ENCODE results near the gene KDM5A. TPM values are rescaled to one million over a fixed set of nuclear protein-coding genes. Genes with fewer than 3 reads are reported as not detected.
"Not testable (repeated sequence)": the region's sequence is repeated elsewhere in the genome, so short reads cannot be mapped to it uniquely, and the experiment has no call there.

The KDM5A gene
- total RNA-seq, 1 donor from 2014 or later, result 28.2 TPM

DNA sequence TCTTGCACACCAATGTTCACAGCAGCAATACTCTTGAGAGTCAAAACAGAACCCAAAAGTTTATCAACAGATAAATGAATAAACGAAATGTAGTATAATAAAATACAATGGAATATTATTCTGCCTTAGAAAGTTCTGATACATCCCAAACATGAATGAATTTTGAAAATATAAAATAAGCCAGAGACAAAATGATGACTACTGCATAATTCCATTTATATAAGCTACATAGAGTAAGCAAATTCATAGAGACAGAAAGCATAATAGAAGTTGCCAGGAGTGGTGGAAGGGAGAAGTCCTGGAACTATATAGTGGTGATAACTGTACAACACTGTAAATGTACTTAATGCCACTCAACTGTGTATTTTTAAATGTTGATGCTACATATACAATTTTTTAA lies 21.1 kb downstream of the KDM5A start:
- no peak for DNase-seq
- Histone ChIP-seq H3K36me3 (peaks cover 73% of the 10 kb centered on the region), H3K27me3 (ENCODE audit: low read depth) (no peaks in the 10 kb centered on the region), H3K27ac (replicated peaks) (no peak overlapping the region), H3K4me1 (no peaks in the 10 kb centered on the region), H3K9me3 (replicated peaks) (peaks cover 16% of the 10 kb centered on the region), H3K4me3 (no peak overlapping the region)
- intact Hi-C loops (cut with micrococcal nuclease), result no loop called here
- no peak for TF ChIP-seq CTCF (IDR thresholded peaks at IDR 0.05; ENCODE audit: borderline replicate concordance)

GRCh38 chr12:366820-367219 lies 22.3 kb downstream of the KDM5A start:
- Histone ChIP-seq H3K4me1 (no peaks in the 10 kb centered on the region), H3K27ac (replicated peaks) (no peak overlapping the region), H3K27me3 (ENCODE audit: low read depth) (no peaks in the 10 kb centered on the region), H3K9me3 (replicated peaks) (peaks cover 16% of the 10 kb centered on the region), H3K4me3 (no peak overlapping the region), H3K36me3 (peaks cover 84% of the 10 kb centered on the region)
- TF ChIP-seq CTCF (IDR thresholded peaks at IDR 0.05; ENCODE audit: borderline replicate concordance), result no peak
- DNase-seq, result no peak
- intact Hi-C loops (cut with micrococcal nuclease), result no loop called here

GRCh38 chr12:359091-359490 lies 30.0 kb downstream of the KDM5A start:
- Histone ChIP-seq H3K27me3 (ENCODE audit: low read depth) (no peaks in the 10 kb centered on the region), H3K36me3 (peaks cover 96% of the 10 kb centered on the region), H3K9me3 (replicated peaks) (peaks cover 12% of the 10 kb centered on the region), H3K27ac (replicated peaks) (no peak overlapping the region), H3K4me1 (no peaks in the 10 kb centered on the region), H3K4me3 (no peak overlapping the region)
- intact Hi-C loops (cut with micrococcal nuclease), result no loop called here
- no peak for DNase-seq
- TF ChIP-seq CTCF (IDR thresholded peaks at IDR 0.05; ENCODE audit: borderline replicate concordance), result no peak

- H3K27me3 ChIP-seq (ENCODE audit: low read depth), result no peaks in the 10 kb centered on the region
- intact Hi-C loops (cut with micrococcal nuclease), result no loop called here
- H3K27ac ChIP-seq (replicated peaks), result no peak overlapping the region
- H3K9me3 ChIP-seq (replicated peaks), result peaks cover 12% of the 10 kb centered on the region
- peaks cover 96% of the 10 kb centered on the region for H3K36me3 ChIP-seq
- H3K4me3 ChIP-seq, result no peak overlapping the region
- H3K4me1 ChIP-seq, result peaks cover 11% of the 10 kb centered on the region
- TF ChIP-seq CTCF (IDR thresholded peaks at IDR 0.05; ENCODE audit: borderline replicate concordance), result no peak
- no peak for DNase-seq
These were observed 32.7 kb downstream of the KDM5A start for GRCh38 chr12:356276-356988.

- H3K27me3 ChIP-seq (ENCODE audit: low read depth); intact Hi-C loops (cut with micrococcal nuclease); H3K27ac ChIP-seq (replicated peaks); H3K4me3 ChIP-seq; H3K9me3 ChIP-seq (replicated peaks); DNase-seq: not testable (repeated sequence)
- Histone ChIP-seq H3K36me3 (peaks cover 88% of the 10 kb centered on the region), H3K4me1 (peaks cover 11% of the 10 kb centered on the region)
These were observed 37.9 kb downstream of the KDM5A start for GRCh38 chr12:351197-351596.

DNA sequence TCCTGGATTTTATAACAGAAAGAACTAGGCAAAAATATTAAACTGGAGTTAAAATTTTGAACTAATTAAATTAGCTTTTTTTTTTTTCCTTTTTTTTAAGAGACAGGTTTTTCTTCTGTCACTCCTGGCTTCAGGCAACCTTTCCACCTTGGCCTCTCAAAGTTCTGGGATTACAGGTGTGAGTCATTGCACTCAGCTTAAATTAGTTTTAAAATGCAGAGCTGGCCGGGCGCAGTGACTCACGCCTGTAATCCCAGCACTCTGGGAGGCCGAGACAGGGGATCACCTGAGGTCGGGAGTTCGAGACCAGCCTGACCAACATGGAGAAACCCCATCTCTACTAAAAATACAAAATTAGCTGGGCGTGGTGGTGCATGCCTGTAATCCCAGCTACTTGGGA lies 39.5 kb downstream of the KDM5A start:
- DNase-seq; H3K9me3 ChIP-seq (replicated peaks); H3K27ac ChIP-seq (replicated peaks); H3K4me3 ChIP-seq; intact Hi-C loops (cut with micrococcal nuclease); H3K27me3 ChIP-seq (ENCODE audit: low read depth): not testable (repeated sequence)
- Histone ChIP-seq H3K36me3 (peaks cover 75% of the 10 kb centered on the region), H3K4me1 (peaks cover 11% of the 10 kb centered on the region)

- H3K9me3 ChIP-seq (replicated peaks); H3K27me3 ChIP-seq (ENCODE audit: low read depth); DNase-seq; intact Hi-C loops (cut with micrococcal nuclease); H3K4me3 ChIP-seq; H3K4me1 ChIP-seq; H3K27ac ChIP-seq (replicated peaks): not testable (repeated sequence)
- peaks cover 51% of the 10 kb centered on the region for H3K36me3 ChIP-seq
These were observed 46.1 kb downstream of the KDM5A start for GRCh38 chr12:343036-343435.

Measured in left ventricle myocardium inferior (tissue), 1 donor.